ENCODE results near the gene ASTN2.

The ASTN2 gene

GRCh38 chr9:116873491-116873890 lies 541.4 kb downstream of the ASTN2 start:
- Histone ChIP-seq H3K27ac (ENCODE audit: low read length) (no peak overlapping the region), H3K4me1 (ENCODE audit: control insufficient read depth in 1 of 2, insufficient read depth in 2 of 2, low read length in 2 of 2) (no peaks in the 10 kb centered on the region), H3K27me3 (ENCODE audit: low read depth, low read length) (no peaks in the 10 kb centered on the region), H3K36me3 (ENCODE audit: control insufficient read depth in 1 of 2, insufficient read depth in 2 of 2, low read length in 2 of 2) (no peaks in the 10 kb centered on the region), H3K9me3 (ENCODE audit: control insufficient read depth in 1 of 2, low read length in 2 of 2) (peaks cover 9 to 23% of the 10 kb centered on the region in 2 donors), H3K4me3 (ENCODE audit: low read depth in 1 of 2, low read length in 2 of 2) (no peak overlapping the region)

DNA sequence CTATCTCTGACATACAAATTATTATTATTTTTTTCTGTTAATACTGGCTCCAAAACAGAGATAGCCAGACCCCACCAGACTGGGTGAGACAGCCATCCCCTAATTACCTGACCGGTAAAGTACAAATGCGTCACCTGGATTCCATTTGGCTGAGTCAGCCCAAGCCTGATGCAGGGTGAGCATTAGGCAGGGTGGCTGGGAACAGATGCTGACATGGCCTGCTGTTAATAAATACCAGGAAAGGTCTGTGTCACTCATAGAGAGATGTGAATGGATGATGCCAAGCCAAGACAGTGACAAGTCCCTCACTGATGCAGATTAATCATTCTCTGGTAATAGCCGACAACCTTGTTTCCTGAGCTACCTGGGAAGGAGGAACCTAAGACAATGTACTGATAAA lies 544.3 kb downstream of the ASTN2 start:
- no peaks in the 10 kb centered on the region for H3K36me3 ChIP-seq (ENCODE audit: control insufficient read depth in 1 of 2, insufficient read depth in 2 of 2, low read length in 2 of 2)
- H3K4me1 ChIP-seq (ENCODE audit: control insufficient read depth in 1 of 2, insufficient read depth in 2 of 2, low read length in 2 of 2), result no peaks in the 10 kb centered on the region
- H3K27ac ChIP-seq (ENCODE audit: low read length), result no peak overlapping the region
- H3K9me3 ChIP-seq (ENCODE audit: control insufficient read depth in 1 of 2, low read length in 2 of 2), result no peaks in the 10 kb centered on the region
- no peak overlapping the region for H3K4me3 ChIP-seq (ENCODE audit: low read depth in 1 of 2, low read length in 2 of 2)
- no peaks in the 10 kb centered on the region for H3K27me3 ChIP-seq (ENCODE audit: low read depth, low read length)

DNA sequence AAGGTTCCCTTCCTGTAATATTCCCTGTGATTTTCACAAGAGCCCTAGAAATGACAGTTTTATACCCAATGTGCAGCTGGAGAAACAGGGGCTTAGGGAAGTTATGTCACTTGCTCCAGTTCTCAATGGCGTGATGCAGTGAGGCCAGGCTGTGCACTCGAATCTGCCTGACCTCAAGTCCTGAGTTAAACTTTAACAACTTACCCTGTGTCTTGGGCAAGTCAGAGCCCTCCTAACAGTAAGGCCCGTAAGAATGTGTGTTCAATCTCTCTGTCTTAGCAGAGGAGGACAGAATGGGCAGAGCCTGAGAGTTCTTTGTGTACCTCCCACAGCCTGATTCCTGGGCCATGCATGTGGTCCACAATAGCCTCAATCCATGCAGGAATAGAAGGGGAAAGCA lies 546.7 kb downstream of the ASTN2 start:
- Histone ChIP-seq H3K36me3 (ENCODE audit: control insufficient read depth in 1 of 2, insufficient read depth in 2 of 2, low read length in 2 of 2) (no peaks in the 10 kb centered on the region), H3K9me3 (ENCODE audit: control insufficient read depth in 1 of 2, low read length in 2 of 2) (no peaks in the 10 kb centered on the region), H3K4me3 (ENCODE audit: low read depth in 1 of 2, low read length in 2 of 2) (no peak overlapping the region), H3K27me3 (ENCODE audit: low read depth, low read length) (no peaks in the 10 kb centered on the region), H3K4me1 (ENCODE audit: control insufficient read depth in 1 of 2, insufficient read depth in 2 of 2, low read length in 2 of 2) (no peaks in the 10 kb centered on the region), H3K27ac (ENCODE audit: low read length) (no peak overlapping the region)

GRCh38 chr9:116861321-116861720 lies 553.5 kb downstream of the ASTN2 start:
- no peaks in the 10 kb centered on the region for H3K4me1 ChIP-seq (ENCODE audit: control insufficient read depth in 1 of 2, insufficient read depth in 2 of 2, low read length in 2 of 2)
- H3K4me3 ChIP-seq (ENCODE audit: low read depth in 1 of 2, low read length in 2 of 2), result no peak overlapping the region
- no peaks in the 10 kb centered on the region for H3K9me3 ChIP-seq (ENCODE audit: control insufficient read depth in 1 of 2, low read length in 2 of 2)
- no peaks in the 10 kb centered on the region for H3K27me3 ChIP-seq (ENCODE audit: low read depth, low read length)
- H3K36me3 ChIP-seq (ENCODE audit: control insufficient read depth in 1 of 2, insufficient read depth in 2 of 2, low read length in 2 of 2), result no peaks in the 10 kb centered on the region
- no peak overlapping the region for H3K27ac ChIP-seq (ENCODE audit: low read length)

- Histone ChIP-seq H3K36me3 (ENCODE audit: control insufficient read depth in 1 of 2, insufficient read depth in 2 of 2, low read length in 2 of 2) (no peaks in the 10 kb centered on the region), H3K4me3 (ENCODE audit: low read depth in 1 of 2, low read length in 2 of 2) (no peak overlapping the region), H3K9me3 (ENCODE audit: control insufficient read depth in 1 of 2, low read length in 2 of 2) (no peaks in the 10 kb centered on the region), H3K27ac (ENCODE audit: low read length) (no peak overlapping the region), H3K27me3 (ENCODE audit: low read depth, low read length) (no peaks in the 10 kb centered on the region), H3K4me1 (ENCODE audit: control insufficient read depth in 1 of 2, insufficient read depth in 2 of 2, low read length in 2 of 2) (no peaks in the 10 kb centered on the region)
Observed at GRCh38 chr9:116860509-116861120, 554.2 kb downstream of the ASTN2 start.

DNA sequence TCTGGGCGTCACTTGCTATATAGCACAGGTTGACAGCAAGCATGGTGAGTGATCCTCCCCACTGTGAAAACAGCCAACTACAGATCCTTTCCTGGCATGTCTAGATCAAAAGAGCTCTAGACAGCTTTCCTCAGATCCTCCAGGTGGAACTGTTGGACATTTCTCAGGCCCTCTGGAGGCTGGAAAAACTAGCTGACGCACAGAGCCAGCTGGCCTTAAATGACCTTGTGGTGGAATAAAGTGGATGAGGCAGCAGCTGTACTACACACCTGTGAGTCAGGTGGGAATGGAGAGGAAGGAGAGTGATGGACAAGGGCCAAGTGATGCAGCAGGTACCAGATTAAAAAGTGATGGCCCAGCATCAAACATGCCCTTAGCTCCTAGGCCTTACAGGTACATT lies 555.1 kb downstream of the ASTN2 start:
- H3K27me3 ChIP-seq (ENCODE audit: low read depth, low read length), result no peaks in the 10 kb centered on the region
- no peaks in the 10 kb centered on the region for H3K4me1 ChIP-seq (ENCODE audit: control insufficient read depth in 1 of 2, insufficient read depth in 2 of 2, low read length in 2 of 2)
- no peak overlapping the region for H3K4me3 ChIP-seq (ENCODE audit: low read depth in 1 of 2, low read length in 2 of 2)
- H3K9me3 ChIP-seq (ENCODE audit: control insufficient read depth in 1 of 2, low read length in 2 of 2), result no peaks in the 10 kb centered on the region
- no peak overlapping the region for H3K27ac ChIP-seq (ENCODE audit: low read length)
- H3K36me3 ChIP-seq (ENCODE audit: control insufficient read depth in 1 of 2, insufficient read depth in 2 of 2, low read length in 2 of 2), result no peaks in the 10 kb centered on the region

DNA sequence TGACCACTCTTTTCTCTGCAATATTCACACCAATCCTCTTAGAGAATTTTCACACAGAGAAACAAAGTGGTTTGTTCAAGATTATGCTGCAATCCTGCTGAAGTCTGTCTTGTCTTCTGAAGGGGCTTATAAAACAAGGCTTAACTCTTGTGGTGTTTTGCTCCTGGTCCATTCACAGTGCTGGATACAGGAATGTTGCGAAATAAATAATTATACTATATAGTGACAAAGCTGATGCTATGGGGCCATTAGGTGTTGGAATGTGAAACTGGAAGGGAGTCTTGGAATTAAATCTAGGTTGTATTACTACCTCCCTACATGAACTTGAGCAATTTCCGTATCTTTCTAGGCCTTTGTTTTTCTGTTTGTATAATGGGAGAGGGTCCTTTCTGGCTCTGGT lies 557.5 kb downstream of the ASTN2 start:
- H3K27ac ChIP-seq (ENCODE audit: low read length), result no peak overlapping the region
- H3K27me3 ChIP-seq (ENCODE audit: low read depth, low read length), result no peaks in the 10 kb centered on the region
- no peaks in the 10 kb centered on the region for H3K4me1 ChIP-seq (ENCODE audit: control insufficient read depth in 1 of 2, insufficient read depth in 2 of 2, low read length in 2 of 2)
- H3K9me3 ChIP-seq (ENCODE audit: control insufficient read depth in 1 of 2, low read length in 2 of 2), result no peaks in the 10 kb centered on the region
- H3K36me3 ChIP-seq (ENCODE audit: control insufficient read depth in 1 of 2, insufficient read depth in 2 of 2, low read length in 2 of 2), result no peaks in the 10 kb centered on the region
- no peak overlapping the region for H3K4me3 ChIP-seq (ENCODE audit: low read depth in 1 of 2, low read length in 2 of 2)

- no peaks in the 10 kb centered on the region for H3K9me3 ChIP-seq (ENCODE audit: control insufficient read depth in 1 of 2, low read length in 2 of 2)
- no peak overlapping the region for H3K4me3 ChIP-seq (ENCODE audit: low read depth in 1 of 2, low read length in 2 of 2)
- H3K27me3 ChIP-seq (ENCODE audit: low read depth, low read length), result no peaks in the 10 kb centered on the region
- H3K4me1 ChIP-seq (ENCODE audit: control insufficient read depth in 1 of 2, insufficient read depth in 2 of 2, low read length in 2 of 2), result no peaks in the 10 kb centered on the region
- H3K27ac ChIP-seq (ENCODE audit: low read length), result no peak overlapping the region
- H3K36me3 ChIP-seq (ENCODE audit: control insufficient read depth in 1 of 2, insufficient read depth in 2 of 2, low read length in 2 of 2), result no peaks in the 10 kb centered on the region
Observed at GRCh38 chr9:116855881-116856662, 558.8 kb downstream of the ASTN2 start.

GRCh38 chr9:116849721-116850120 lies 565.1 kb downstream of the ASTN2 start:
- Histone ChIP-seq H3K27me3 (ENCODE audit: low read depth, low read length) (no peaks in the 10 kb centered on the region), H3K36me3 (ENCODE audit: control insufficient read depth in 1 of 2, insufficient read depth in 2 of 2, low read length in 2 of 2) (no peaks in the 10 kb centered on the region), H3K4me3 (ENCODE audit: low read depth in 1 of 2, low read length in 2 of 2) (no peak overlapping the region), H3K9me3 (ENCODE audit: control insufficient read depth in 1 of 2, low read length in 2 of 2) (no peaks in the 10 kb centered on the region), H3K27ac (ENCODE audit: low read length) (no peak overlapping the region), H3K4me1 (ENCODE audit: control insufficient read depth in 1 of 2, insufficient read depth in 2 of 2, low read length in 2 of 2) (no peaks in the 10 kb centered on the region)

DNA sequence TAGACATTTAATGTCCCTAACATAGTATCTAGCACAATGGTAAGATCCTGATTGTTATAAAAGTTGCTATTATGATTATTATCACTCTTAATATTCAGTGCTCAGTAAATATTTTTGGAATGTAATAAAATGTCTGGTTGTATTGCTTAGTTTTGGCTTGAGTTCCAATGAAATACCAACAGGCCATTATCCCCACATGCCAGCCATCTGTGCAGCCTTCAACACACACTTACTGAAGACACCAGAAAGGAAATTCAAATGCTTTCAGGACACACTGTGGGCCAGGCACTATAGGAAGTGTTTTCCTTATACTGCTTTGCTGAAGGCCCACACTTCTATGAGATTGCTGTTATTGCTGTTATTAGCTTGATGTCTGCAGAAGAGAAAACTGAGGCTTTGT lies 570.2 kb downstream of the ASTN2 start:
- no peaks in the 10 kb centered on the region for H3K9me3 ChIP-seq (ENCODE audit: control insufficient read depth in 1 of 2, low read length in 2 of 2)
- H3K27ac ChIP-seq (ENCODE audit: low read length), result no peak overlapping the region
- H3K36me3 ChIP-seq (ENCODE audit: control insufficient read depth in 1 of 2, insufficient read depth in 2 of 2, low read length in 2 of 2), result no peaks in the 10 kb centered on the region
- no peaks in the 10 kb centered on the region for H3K4me1 ChIP-seq (ENCODE audit: control insufficient read depth in 1 of 2, insufficient read depth in 2 of 2, low read length in 2 of 2)
- no peaks in the 10 kb centered on the region for H3K27me3 ChIP-seq (ENCODE audit: low read depth, low read length)
- no peak overlapping the region for H3K4me3 ChIP-seq (ENCODE audit: low read depth in 1 of 2, low read length in 2 of 2)

GRCh38 chr9:116843863-116844620 lies 570.8 kb downstream of the ASTN2 start:
- no peak overlapping the region for H3K4me3 ChIP-seq (ENCODE audit: low read depth in 1 of 2, low read length in 2 of 2)

More at GRCh38 chr9:116843863-116844620, 570.8 kb downstream of the ASTN2 start:
- Histone ChIP-seq H3K36me3 (ENCODE audit: control insufficient read depth in 1 of 2, insufficient read depth in 2 of 2, low read length in 2 of 2) (no peaks in the 10 kb centered on the region), H3K27me3 (ENCODE audit: low read depth, low read length) (no peaks in the 10 kb centered on the region), H3K4me1 (ENCODE audit: control insufficient read depth in 1 of 2, insufficient read depth in 2 of 2, low read length in 2 of 2) (no peaks in the 10 kb centered on the region), H3K9me3 (ENCODE audit: control insufficient read depth in 1 of 2, low read length in 2 of 2) (no peaks in the 10 kb centered on the region), H3K27ac (ENCODE audit: low read length) (no peak overlapping the region)
